Islet of Langerhans (tissue), 1 donor: ENCODE results near the gene CDYL.
"Not testable (repeated sequence)": the region's sequence is repeated elsewhere in the genome, so short reads cannot be mapped to it uniquely, and the experiment has no call there.

Experiments
- FAIRE-seq: peaks from one replicate; lab custom pipeline; 2011; peaks lifted over from hg19 to GRCh38; lab: Jason Lieb, UNC

Gene CDYL

GRCh38 chr6:4967301-4968030, 191.3 kb downstream of the CDYL start:
- FAIRE-seq: no peak

GRCh38 chr6:4969609-4970285, 193.5 kb downstream of the CDYL start:
- FAIRE-seq: no peak

DNA sequence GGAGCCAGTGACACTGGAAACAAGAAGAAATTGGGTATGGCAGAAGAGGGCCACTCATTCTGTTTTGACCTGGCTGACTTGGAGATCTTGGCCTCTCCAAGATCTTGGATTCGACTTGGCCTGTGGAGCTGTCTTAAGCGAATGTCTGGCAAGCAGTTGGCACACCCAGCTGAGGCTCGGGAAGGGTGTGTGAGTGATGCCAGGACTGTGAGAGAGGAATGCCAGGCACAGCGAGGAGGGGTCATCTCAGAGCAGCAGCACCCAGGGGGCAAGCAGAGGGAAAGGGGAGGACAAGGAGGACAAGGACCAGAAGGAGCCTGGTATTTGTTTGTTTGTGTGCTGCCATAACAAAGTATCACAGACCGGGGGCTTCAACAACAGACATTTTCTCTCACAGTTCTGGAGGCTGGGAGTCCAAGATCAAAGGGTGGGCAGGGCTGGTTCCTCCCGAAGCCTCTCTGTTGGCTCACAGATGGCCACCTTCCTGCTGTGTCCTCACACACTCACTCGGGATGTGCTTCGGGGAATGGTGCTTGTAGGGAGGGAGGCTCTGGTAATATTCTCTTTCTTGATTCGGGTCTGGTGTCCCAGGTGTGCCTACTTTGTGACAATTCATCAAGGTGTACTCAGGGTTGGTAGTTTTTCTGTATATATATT, 194.7 kb downstream of the CDYL start:
- no peak for FAIRE-seq

DNA sequence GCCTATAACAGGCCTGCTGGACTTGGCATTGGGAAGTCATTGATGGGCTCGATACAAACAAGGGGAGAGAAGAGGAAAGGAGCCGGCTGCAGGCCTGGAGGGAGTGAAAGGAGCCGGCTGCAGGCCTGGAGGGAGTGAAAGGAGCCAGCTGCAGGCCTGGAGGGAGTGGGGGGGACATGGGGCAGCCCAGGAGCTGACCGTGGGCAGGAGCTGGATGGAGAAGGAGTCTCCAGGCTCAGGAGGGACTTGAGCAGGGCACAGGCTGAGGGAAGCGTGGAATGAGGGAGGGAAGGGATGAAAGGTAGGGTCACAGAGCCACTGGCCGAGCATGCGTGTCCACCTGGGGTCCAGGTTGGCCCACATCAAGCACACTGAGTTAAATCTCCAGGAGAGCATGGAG, 195.6 kb downstream of the CDYL start:
- FAIRE-seq: no peak

DNA sequence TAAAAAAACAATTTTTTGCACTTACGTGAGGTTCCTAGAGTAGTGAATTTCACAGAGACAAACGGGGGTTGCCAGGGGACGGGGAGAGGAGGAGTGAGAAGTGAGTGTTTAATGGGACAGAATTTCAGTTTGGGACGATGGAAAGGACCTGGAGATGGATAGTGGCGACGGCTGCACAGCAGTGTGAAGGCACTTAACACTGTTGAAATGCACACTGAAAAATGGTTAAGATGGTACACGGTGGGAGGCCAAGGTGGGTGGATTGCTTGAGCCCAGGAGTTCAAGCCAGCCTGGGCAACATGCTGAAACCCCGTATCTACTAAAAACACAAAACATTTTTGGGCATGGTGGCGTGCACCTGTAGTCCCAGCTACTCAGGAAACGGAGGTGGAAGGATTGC, 196.2 kb downstream of the CDYL start:
- no peak for FAIRE-seq

DNA sequence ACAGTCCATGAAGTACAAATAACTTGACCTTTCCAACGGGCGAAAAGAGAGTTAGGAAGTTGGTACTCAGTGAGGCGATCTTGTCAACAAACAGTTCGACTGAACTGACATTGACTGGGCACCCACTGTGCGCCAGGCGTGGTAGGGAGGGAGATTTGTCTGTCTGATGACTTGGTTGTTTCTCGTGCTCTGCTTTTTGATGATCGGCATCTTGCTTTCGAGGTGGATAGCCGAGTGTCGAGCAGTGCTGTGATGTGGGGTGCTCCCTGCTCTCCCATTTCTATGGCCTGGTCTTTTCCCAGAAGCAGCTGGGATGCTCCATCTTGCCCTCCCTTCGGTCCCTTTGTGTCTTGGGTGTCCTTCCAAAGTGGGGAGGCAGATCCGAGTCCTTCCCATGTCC, 197.2 kb downstream of the CDYL start:
- no peak for FAIRE-seq

DNA sequence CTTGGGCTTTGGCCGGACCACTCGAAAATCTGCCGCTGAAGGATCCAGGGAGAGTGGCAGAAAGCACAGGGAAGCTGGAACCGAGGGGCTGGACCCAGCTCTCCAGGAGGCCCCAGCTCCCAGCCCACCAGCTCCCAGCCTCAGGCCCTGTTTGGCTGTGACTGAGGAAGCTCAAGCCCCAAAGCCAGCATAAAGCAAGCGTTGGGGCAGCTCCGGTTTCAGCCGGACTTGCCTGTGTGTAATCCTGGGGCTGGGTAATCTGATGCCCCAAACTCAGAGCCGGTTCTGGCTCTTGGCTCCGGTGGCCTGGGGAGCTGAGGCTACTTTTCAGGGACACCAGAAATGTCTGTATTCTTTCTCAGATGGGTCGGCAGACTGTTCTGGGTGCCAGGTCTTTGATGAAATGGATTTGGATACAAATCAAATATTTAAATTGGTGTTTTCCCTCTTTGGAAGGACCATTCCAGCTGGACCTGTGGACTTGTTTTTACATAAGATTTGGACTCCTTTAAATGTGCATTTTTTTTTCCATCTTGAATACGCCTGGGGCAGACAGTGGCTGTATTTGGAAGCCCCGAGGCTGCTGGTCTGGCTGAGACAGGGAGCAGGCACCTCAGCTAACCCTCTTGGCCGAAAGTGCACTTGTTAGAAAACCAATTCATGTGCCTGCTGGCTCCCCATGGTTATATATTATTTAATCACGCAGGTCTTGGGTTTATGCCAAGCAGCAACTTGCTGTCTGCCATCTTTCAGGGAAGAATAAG, 198.0 kb downstream of the CDYL start:
- FAIRE-seq: no peak

DNA sequence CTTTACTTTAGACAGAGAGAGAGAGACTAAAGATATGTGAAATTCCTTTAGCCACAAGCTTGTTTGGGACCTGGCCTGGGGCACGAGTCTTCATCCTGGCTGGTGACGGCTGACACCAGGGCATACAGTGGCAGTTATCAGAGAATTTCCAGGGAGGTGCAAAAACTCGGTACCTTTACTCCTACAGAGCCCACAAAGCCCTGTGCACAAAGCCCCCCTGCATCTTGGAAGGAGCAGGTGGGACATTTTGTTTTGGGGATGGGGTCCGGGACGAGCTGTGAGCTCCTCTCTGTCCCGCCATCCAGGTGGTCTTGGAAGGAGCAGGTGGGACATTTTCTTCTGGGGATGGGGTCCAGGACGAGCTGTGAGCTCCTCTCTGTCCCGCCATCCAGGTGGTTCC, 198.8 kb downstream of the CDYL start:
- FAIRE-seq: no peak

GRCh38 chr6:4975506-4975905, 199.3 kb downstream of the CDYL start:
- no peak for FAIRE-seq

DNA sequence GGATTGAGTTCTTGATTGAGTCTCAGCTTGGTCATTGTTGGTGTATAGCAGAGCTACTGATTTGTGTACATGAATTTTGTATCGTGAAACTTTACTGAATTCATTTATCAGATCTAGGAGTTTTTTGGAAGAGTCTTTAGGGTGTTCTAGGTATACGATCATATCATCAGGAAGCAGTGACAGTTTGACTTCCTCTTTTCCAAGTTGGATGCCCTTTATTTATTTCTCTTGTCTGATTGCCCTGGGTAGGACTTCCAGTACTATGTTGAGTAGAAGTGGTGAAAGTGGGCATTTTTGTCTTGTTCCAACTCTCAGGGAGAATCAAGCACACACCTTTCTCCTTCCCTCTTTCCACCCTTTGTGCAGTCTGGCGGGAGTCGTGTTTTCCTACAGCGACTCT, 201.3 kb downstream of the CDYL start:
- no peak for FAIRE-seq

DNA sequence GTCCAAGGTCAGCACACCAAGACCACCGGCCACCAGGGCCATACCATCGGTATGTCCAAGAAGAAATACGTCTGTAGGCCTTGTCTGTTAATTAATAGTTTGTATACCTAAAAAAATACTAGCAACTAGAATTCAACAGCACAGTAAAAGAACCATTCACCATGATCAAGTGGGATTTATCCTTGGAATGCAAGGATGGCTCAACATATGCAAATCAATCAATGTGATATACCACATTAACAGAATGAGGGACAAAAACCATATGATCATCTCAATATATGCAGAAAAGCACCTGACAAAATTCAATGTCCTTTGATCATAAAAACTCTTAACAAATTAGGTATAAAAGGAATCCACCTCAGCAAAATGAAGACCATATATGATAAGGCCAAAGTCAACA, 203.2 kb downstream of the CDYL start:
- FAIRE-seq: no peak

DNA sequence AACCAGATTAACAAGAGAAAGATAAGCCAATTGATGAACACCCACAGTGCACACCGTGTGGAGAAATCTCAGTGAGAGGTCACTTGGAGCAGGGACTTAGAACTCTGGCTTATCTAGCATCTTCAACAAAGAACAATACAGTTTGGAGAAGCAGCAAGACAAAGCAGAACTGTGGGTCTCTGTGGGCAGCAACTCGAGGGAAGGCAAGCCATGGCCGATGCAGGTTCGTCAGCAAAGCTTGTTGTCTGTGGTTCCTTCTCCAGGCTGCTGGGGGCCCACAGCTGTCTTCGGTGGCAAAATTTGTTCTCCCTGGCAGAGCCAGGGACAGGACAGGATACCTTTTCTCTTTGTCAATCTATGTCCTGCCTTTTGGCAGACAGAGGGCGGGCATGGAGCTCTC, 205.6 kb downstream of the CDYL start:
- FAIRE-seq: no peak

- FAIRE-seq: no peak
Observed at GRCh38 chr6:4983322-4983721, 207.1 kb downstream of the CDYL start.

GRCh38 chr6:4986999-4987398, 210.8 kb downstream of the CDYL start:
- no peak for FAIRE-seq

DNA sequence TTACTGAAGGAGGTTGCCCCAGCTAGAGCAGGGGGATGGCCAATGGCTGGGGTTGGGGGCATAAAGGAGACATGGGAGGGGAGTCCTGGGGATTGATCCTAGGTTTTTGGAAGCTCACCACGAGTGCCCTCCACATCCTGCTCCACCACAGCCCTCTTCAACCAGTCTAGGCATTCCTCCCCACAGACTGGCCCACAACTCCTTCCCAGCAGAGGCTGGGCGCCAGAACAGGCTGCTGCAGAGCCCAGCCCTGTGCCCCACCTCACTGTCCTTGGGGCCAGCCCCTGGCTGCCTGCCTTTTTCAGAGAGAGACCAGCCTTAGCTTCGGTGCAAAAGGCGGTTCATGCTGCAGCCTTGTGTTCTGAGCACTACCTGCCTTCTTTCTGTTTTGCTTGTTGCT, 211.2 kb downstream of the CDYL start:
- no peak for FAIRE-seq

GRCh38 chr6:4994741-4995140, 218.5 kb downstream of the CDYL start:
- no peak for FAIRE-seq

DNA sequence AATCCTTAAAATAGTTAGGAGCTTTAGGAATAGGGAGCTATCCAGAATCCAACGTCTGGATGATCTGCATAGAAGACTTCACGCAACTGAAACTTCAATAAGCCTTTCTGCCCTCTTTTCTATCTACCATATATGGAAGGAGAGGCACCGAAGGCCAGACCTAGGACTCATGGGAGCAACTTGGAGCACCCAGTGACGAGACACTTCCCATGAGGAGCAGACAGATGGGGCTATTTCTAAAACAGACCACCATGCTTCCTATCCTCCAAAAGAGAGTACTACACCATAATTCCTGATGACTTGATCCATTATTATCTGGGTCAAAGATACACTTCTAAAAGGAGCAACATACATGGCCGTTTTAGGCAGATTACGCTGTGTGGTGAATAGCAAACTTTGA, 221.7 kb downstream of the CDYL start:
- FAIRE-seq: no peak

DNA sequence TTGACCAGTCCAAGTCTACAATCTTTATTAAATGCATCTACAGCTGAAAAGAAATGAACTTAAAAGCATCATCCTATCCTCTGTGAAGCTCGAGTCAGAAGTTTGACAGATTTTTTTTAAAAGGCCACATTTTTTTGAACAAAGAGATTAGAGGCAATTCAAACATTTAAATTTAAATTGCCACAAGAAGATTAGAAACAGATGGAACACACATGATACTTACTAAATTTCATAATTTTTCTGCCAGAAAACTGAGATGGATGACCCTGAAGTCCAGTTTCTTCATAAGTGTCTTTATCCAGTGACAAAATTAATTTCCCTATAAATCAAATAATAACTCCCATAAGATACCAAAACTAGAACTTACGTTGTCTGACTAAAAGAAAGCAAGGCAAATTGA, 223.4 kb downstream of the CDYL start:
- no peak for FAIRE-seq

DNA sequence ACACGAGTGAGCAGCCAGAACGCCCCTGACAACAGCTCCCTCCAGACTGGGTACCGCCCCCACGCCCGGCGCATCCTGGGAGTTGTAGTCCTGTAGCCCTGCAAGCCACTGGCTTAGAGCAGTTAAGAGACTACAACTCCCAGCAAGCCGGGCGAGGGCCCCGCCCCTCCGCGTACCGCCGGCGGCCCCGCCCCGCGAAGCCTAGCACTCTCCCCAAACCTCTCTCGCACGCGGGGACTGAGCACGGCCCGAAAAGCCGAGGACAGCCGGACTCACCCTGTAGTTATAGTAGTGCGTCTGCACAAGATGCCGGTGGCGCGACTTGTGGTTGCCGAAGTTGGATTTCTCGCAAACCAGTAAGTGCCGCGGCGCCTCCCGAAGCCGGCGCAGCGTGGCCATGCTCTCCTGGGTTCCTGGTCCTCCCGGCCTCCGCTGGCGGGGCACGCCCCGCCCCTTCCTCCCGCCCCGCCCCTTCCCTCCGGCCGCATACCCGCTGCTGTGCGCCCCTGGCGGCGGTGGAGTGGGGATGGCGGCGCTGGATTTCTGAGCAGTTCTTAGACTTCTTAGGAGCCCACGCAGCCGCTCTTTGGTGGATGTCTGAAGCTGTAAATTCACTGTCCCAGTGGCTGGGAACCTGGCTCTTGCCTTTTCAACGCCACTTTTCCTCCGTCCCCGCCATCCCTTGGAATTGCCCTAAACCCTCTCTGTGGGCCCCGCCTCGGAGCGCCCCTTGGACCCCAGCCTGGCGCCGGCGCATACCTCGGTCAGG, 227.6 kb downstream of the CDYL start, which contains the start of gene RPP40:
Gene RPP40 (minus strand): TSS at position 434 of the 769 bp plus-strand sequence. CDS start 35 bp downstream, at position 399.
- FAIRE-seq: no peak

GRCh38 chr6:5004373-5005037, 228.3 kb downstream of the CDYL start:
- FAIRE-seq: no peak

DNA sequence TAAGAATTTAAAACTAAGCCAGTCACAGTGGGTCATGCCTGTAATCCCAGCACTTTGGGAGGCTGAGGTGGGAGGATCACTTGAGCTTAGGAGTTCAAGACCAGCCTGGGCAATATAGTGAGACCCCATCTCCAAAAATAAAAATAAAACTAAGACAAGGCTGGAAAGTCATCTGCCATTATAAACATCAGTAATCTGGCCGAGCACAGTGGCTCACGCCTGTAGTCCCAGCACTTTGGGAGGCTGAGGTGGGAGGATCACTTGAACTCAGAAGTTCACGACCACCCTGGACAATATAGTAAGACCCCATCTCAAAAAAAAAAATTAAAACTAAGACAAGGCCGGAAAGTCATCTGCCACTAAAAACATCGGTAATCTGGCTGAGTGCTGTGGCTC, 228.8 kb downstream of the CDYL start:
- not testable (repeated sequence) for FAIRE-seq
